B cell (primary cell): ENCODE data around the gene TRIM25. TPM values are rescaled to one million over a fixed set of nuclear protein-coding genes. Genes with fewer than 3 reads are reported as not detected.
A peak's percentile ranks its signal among the peaks of the same experiment; 100 is the strongest.

Experiments
- ATAC-seq: fragments of 200-7000 bp; cut with Tn5 transposase; one replicate; pipeline ENCODE4 v1.10.0; 2021; ENCODE audit warnings: low read depth, mild to moderate bottlenecking, moderate number of reproducible peaks, moderate library complexity
- CTCF ChIA-PET: fragments of 350-600 bp; sonication (Branson Sonifier 250); formaldehyde crosslinking; loops from one replicate; lab custom pipeline; 2021; ENCODE audit warnings: antibody characterized with exemption, inconsistent platforms; lab: Charles Lee
- POLR2A ChIA-PET: fragments of 350-600 bp; sonication (Branson Sonifier 250); formaldehyde crosslinking; loops from one replicate; lab custom pipeline; 2021; ENCODE audit warnings: antibody characterized with exemption; lab: Charles Lee
- DNase-seq: peaks from one replicate; pipeline ENCODE4 v3.0.0; 2013
- H2AFZ ChIP-seq: 2 replicates; pipeline ENCODE4 v1.6.1; 2012; ENCODE audit warnings: mild to moderate bottlenecking, low read depth, low read length; ENCODE audit not compliant: insufficient read depth, poor library complexity, severe bottlenecking
- H3K27ac ChIP-seq, 2 donors: 1 replicate in 1 of 2; 2 replicates in 1 of 2; pipeline ENCODE4 v1.5.1; 2012 to 2013; ENCODE audit warnings: low read length in 2 of 2, mild to moderate bottlenecking in 2 of 2, moderate library complexity in 1 of 2
- H3K27me3 ChIP-seq, 4 experiments: fragments of 200-600 bp in 1 of 4; sonication (generic) in 1 of 4; replicated peaks in 1 of 4; 1 replicate in 2 of 4; 2 replicates in 2 of 4; pipeline versions ENCODE4 v1.6.1 to v1.7.0; 2013 to 2016; ENCODE audit warnings: low read length in 3 of 4, mild to moderate bottlenecking in 2 of 4, mixed read lengths in 1 of 4, moderate library complexity in 1 of 4; ENCODE audit not compliant: insufficient read depth in 4 of 4, control insufficient read depth in 3 of 4; ENCODE audit errors: control extremely low read depth in 1 of 4
- H3K36me3 ChIP-seq, 2 experiments: replicated peaks in 1 of 2; 1 replicate in 1 of 2; 2 replicates in 1 of 2; pipeline versions ENCODE4 v1.6.1 to v1.7.1; 2013; ENCODE audit warnings: low read length in 1 of 2; ENCODE audit not compliant: insufficient read depth in 2 of 2, control insufficient read depth in 1 of 2; ENCODE audit errors: control extremely low read depth in 1 of 2, extremely low read depth in 1 of 2
- H3K4me1 ChIP-seq, 2 donors: fragments of 200-600 bp in 1 of 2; sonication (generic) in 1 of 2; 1 replicate in 1 of 2; 2 replicates in 1 of 2; pipeline versions ENCODE4 v1.5.1 to v1.6.1; 2013 to 2017; ENCODE audit warnings: low read length in 2 of 2; ENCODE audit not compliant: control insufficient read depth in 2 of 2, insufficient read depth in 2 of 2
- H3K4me2 ChIP-seq: replicated peaks from 2 replicates; pipeline ENCODE3; 2012; ENCODE audit warnings: mild to moderate bottlenecking, low read depth, low read length; ENCODE audit not compliant: poor library complexity, severe bottlenecking
- H3K4me3 ChIP-seq, 5 experiments: fragments of 200-600 bp in 1 of 5; sonication (generic) in 1 of 5; 1 replicate in 3 of 5; 2 replicates in 2 of 5; pipeline versions ENCODE4 v1.5.1 to v1.7.0; 2011 to 2016; ENCODE audit warnings: low read length in 4 of 5, mild to moderate bottlenecking in 4 of 5, low read depth in 2 of 5, control low read depth in 1 of 5, moderate library complexity in 1 of 5; ENCODE audit not compliant: insufficient read depth in 1 of 5; ENCODE audit errors: control extremely low read depth in 1 of 5, extremely low read depth in 1 of 5
- H3K79me2 ChIP-seq: fragments of 200-600 bp; sonication (generic); one replicate; pipeline ENCODE4 v1.6.0; 2016; ENCODE audit warnings: low read length; ENCODE audit not compliant: control insufficient read depth, insufficient read depth
- H3K9ac ChIP-seq: fragments of 200-600 bp; sonication (generic); 2 replicates; pipeline ENCODE4 v1.6.1; 2017; ENCODE audit warnings: mild to moderate bottlenecking, low read length, moderate library complexity
- H3K9me3 ChIP-seq, 3 donors: one replicate each; pipeline versions ENCODE4 v1.6.1 to v1.7.1; 2013; ENCODE audit warnings: low read length in 2 of 3; ENCODE audit not compliant: control insufficient read depth in 2 of 3, insufficient read depth in 1 of 3; ENCODE audit errors: control extremely low read depth in 1 of 3
- H4K20me1 ChIP-seq: 2 replicates; pipeline ENCODE4 v1.6.0; 2012; ENCODE audit warnings: mild to moderate bottlenecking, low read length; ENCODE audit not compliant: insufficient read depth, control insufficient read depth, poor library complexity, severe bottlenecking
- H3K27ac Mint-ChIP-seq: one replicate; pipeline ENCODE4 v1.8.0; 2021; ENCODE audit warnings: mixed read lengths
- H3K27me3 Mint-ChIP-seq: one replicate; pipeline ENCODE4 v1.8.0; 2021; ENCODE audit warnings: mixed read lengths
- H3K4me1 Mint-ChIP-seq: one replicate; pipeline ENCODE4 v1.8.0; 2021; ENCODE audit warnings: mixed read lengths
- H3K4me3 Mint-ChIP-seq: one replicate; pipeline ENCODE4 v1.8.0; 2021; ENCODE audit warnings: mixed read lengths
- H3K9me3 Mint-ChIP-seq: one replicate; pipeline ENCODE4 v1.8.0; 2022; ENCODE audit warnings: mixed read lengths; ENCODE audit not compliant: insufficient read depth
- CTCF ChIP-seq: fragments of 200-600 bp; IDR thresholded peaks from one replicate; pipeline ENCODE4 v1.8.0; 2022; ENCODE audit warnings: antibody characterized with exemption, mild to moderate bottlenecking
- EZH2 ChIP-seq: IDR thresholded peaks from 2 replicates; pipeline ENCODE4 v1.6.1; 2012; ENCODE audit warnings: borderline replicate concordance, low read depth, mild to moderate bottlenecking, moderate library complexity, low read length; ENCODE audit not compliant: insufficient read depth, poor library complexity, severe bottlenecking
- WGBS: methylation state at CpG from one replicate; pipeline ENCODE4 v1.1.5; 2013; ENCODE audit warnings: missing lambda C conversion rate; ENCODE audit not compliant: insufficient coverage; 5-methylcytosine and 5-hydroxymethylcytosine counted together
- intact Hi-C: fragments of 100-400 bp; cut with micrococcal nuclease; formaldehyde crosslinking; loops from one replicate; pipeline ENCODE4 v1.10.0; 2022
- polyA plus RNA-seq: library from polyadenylated mRNA; depleted of rRNA; stranded (reverse); fragments of >200 nt; gene quantifications from 2 replicates; pipeline ENCODE4 v1.2.3, GENCODE V29; 2012
- total RNA-seq, 2 donors: library from RNA; stranded (reverse); fragments of 120-200 nt in 1 of 2; gene quantifications; 1 replicate in 1 of 2; 2 replicates in 1 of 2; pipeline versions ENCODE4 v1.2.3 to v1.2.4, GENCODE V29; 2013 to 2022

Gene TRIM25
- total and polyA plus RNA-seq, 2 donors (not counting 1 experiment from before 2014, with no cell fraction given), result 38.5 to 92.4 TPM

- ChIA-PET CTCF (interaction anchor here (0.8 to 1.9 kb wide), 7 partner anchors 12 to 142 kb away, joined by 3 to 13 read pairs (median 4); partner anchors contain the start of gene SCPEP1), POLR2A (interaction anchor here (1.3 kb wide), 1 partner anchor 124 kb away, joined by 6 read pairs; the partner anchor contains the start of gene AKAP1)
- intact Hi-C loops, result loop anchor here (1.0 to 5.0 kb wide), 6 partner anchors 17 to 128 kb away; partner anchors contain the start of genes AKAP1, C17orf67, SCPEP1 and TRIM25
- ATAC-seq (peak; percentile 100), DNase-seq (peak; percentile 95)
- peaks cover 11 to 13% of the 10 kb centered on the region in 2 donors for H3K4me1 ChIP-seq
- H3K4me3 Mint-ChIP-seq, result peak within 1 kb of the TSS; percentile 91
- peak within 1 kb of the TSS; percentile 92 for H2AFZ ChIP-seq
- H3K9me3 Mint-ChIP-seq, result no peaks in the 10 kb centered on the region
- 0% methylated on average over 49 of the region's 59 CpGs for WGBS
- TF ChIP-seq CTCF (peak; percentile 98), EZH2 (no peak)
- peaks cover 1 to 3% of the 10 kb centered on the region in 2 experiments for H3K36me3 ChIP-seq
- H3K79me2 ChIP-seq, result peaks cover 39% of the 10 kb centered on the region
- H3K27me3 ChIP-seq, result no peaks in the 10 kb centered on the region
- no peaks in the 10 kb centered on the region for H3K27me3 Mint-ChIP-seq
- peaks cover 14% of the 10 kb centered on the region for H4K20me1 ChIP-seq
- H3K9me3 ChIP-seq, result no peaks in the 10 kb centered on the region
- H3K4me1 Mint-ChIP-seq, result peaks cover 21% of the 10 kb centered on the region
- H3K4me3 ChIP-seq, result peak within 1 kb of the TSS in 4 of 5 experiments; percentile 78 to 89 (median 83)
- H3K27ac ChIP-seq, result peak within 1 kb of the TSS; percentile 86 to 90
- peak within 1 kb of the TSS; percentile 73 for H3K4me2 ChIP-seq
- peak within 1 kb of the TSS; percentile 90 for H3K9ac ChIP-seq
- peak within 1 kb of the TSS; percentile 85 for H3K27ac Mint-ChIP-seq
Measured at GRCh38 chr17:56960596-56961538, 47.0 kb upstream of the TRIM25 start, which contains the start of gene COIL. TSS of gene COIL (minus strand) at chr17:56961050. CDS start at chr17:56961019, 31 bp downstream.
